Measurements from ENCODE around the gene DACT3.

GRCh38 chr19:46659151-46660007 is 1.6 kb downstream of the DACT3 start:
- TF ChIP-seq CTCF (IDR thresholded peaks at IDR 0.05) (no peak), POLR2A (IDR thresholded peaks at IDR 0.05) (no peak), POLR2AphosphoS5 (IDR thresholded peaks at IDR 0.05; ENCODE audit: insufficient read depth in 1 of 2, low read depth in 1 of 2) (peak in 1 of 2 donors; percentile 27)
